IPS DF 4.7 (cell line): ENCODE measurements around the gene C3.

Experiments
- DNase-seq: peaks from one replicate; pipeline ENCODE4 v3.0.0-alpha.2; 2013; ENCODE audit warnings: low spot score; ENCODE audit errors: extremely low read depth

The C3 gene

GRCh38 chr19:6731822-6732221 is 11.4 kb upstream of the C3 start:
- DNase-seq = no peak

- DNase-seq = no peak
Observed at GRCh38 chr19:6730941-6731670, 10.7 kb upstream of the C3 start.

- DNase-seq = no peak
Observed at GRCh38 chr19:6730153-6730804, 9.8 kb upstream of the C3 start.

GRCh38 chr19:6729573-6730152 is 9.2 kb upstream of the C3 start:
- no peak for DNase-seq

- DNase-seq = no peak
Observed at GRCh38 chr19:6728346-6728745, 7.9 kb upstream of the C3 start.

GRCh38 chr19:6725513-6726231 is 5.2 kb upstream of the C3 start:
- no peak for DNase-seq

- DNase-seq = no peak
Observed at GRCh38 chr19:6724631-6725492, 4.4 kb upstream of the C3 start.

GRCh38 chr19:6723738-6724137 is 3.3 kb upstream of the C3 start:
- DNase-seq = no peak

- DNase-seq = no peak
Observed at GRCh38 chr19:6723108-6723618, 2.7 kb upstream of the C3 start.

GRCh38 chr19:6721773-6722172 is 1.3 kb upstream of the C3 start:
- DNase-seq = no peak

GRCh38 chr19:6721138-6721474 is 656 bp upstream of the C3 start:
- DNase-seq = no peak

GRCh38 chr19:6719992-6720368 is 470 bp downstream of the C3 start:
- DNase-seq = no peak

- no peak for DNase-seq
Observed at GRCh38 chr19:6719540-6719861, 949 bp downstream of the C3 start.

- DNase-seq = no peak
Observed at GRCh38 chr19:6718741-6719539, 1.5 kb downstream of the C3 start.

GRCh38 chr19:6718111-6718740 is 2.2 kb downstream of the C3 start:
- DNase-seq = no peak

- no peak for DNase-seq
Observed at GRCh38 chr19:6717441-6717971, 2.9 kb downstream of the C3 start.

GRCh38 chr19:6717036-6717435 is 3.4 kb downstream of the C3 start:
- DNase-seq = no peak

GRCh38 chr19:6716610-6716970 is 3.9 kb downstream of the C3 start:
- no peak for DNase-seq

- DNase-seq = no peak
Observed at GRCh38 chr19:6714749-6715555, 5.5 kb downstream of the C3 start.
